IPS-NIHi7 (cell line): ENCODE results near the gene PRPH2.

Source experiments
- DNase-seq: peaks from one replicate; pipeline ENCODE4 v3.0.0; 2012; ENCODE audit warnings: mixed read lengths; ENCODE audit errors: extremely low spot score

The PRPH2 gene, protein sequence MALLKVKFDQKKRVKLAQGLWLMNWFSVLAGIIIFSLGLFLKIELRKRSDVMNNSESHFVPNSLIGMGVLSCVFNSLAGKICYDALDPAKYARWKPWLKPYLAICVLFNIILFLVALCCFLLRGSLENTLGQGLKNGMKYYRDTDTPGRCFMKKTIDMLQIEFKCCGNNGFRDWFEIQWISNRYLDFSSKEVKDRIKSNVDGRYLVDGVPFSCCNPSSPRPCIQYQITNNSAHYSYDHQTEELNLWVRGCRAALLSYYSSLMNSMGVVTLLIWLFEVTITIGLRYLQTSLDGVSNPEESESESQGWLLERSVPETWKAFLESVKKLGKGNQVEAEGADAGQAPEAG

DNA sequence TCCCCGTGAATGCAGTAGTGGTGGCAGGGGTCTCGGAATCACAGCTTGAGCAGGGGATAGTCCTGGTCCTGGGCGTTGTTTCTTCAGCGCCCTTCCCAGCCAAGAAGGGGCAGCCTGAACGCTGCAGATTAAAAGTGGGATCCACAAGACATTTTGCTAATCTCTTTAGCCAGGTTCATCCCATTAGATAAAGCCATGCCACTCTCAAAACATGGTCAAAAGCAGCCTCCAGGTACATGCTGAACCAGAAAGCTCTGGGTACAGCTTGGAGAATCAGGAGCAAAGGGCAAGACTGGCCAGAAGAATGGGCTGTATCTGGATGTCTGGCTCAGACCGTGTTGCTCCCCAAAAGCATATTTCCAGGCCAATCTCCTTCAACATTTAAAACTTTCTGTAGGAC is at the start of gene PRPH2:
TSS of gene PRPH2 (minus strand) at position 101 of the 400 bp plus-strand sequence. CDS start 263 bp downstream, outside the sequence.
- no peak for DNase-seq

DNA sequence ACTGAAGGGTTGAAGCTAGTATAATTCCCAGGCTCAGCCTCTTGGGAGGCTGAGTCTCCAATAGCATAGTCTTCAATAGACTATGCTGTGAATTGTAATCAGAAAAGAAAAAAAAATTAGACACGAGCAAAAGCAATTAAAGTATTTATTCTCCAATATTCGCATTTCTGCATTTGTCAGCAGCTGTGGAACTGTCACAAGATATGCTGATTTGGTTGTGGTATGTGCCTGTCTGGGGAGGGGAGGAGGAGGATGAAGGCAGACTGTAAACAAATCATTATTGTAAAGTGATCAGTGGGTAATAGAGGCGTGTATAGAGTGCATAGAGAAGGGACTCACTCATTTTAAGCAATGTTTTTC is 49.3 kb upstream of the PRPH2 start:
- no peak for DNase-seq

DNA sequence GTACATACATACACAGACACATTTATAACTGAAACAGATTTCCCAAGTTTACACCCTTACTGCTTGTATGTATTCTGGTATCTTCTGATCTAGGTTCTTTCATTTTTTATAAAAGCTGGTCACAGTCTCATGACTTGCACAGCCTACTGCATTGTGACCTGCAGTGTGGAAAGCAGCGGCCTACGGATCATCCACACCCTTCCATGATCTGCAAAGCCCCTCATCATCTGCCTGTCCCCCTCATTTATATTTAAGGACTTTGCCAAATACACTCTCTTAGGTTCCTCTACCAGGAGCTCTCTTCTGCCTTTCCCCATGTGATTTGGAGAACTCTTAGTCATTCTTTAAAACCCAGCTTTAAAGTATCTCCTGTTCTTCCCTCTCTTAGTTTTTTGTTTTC is 47.4 kb upstream of the PRPH2 start:
- DNase-seq = no peak

DNA sequence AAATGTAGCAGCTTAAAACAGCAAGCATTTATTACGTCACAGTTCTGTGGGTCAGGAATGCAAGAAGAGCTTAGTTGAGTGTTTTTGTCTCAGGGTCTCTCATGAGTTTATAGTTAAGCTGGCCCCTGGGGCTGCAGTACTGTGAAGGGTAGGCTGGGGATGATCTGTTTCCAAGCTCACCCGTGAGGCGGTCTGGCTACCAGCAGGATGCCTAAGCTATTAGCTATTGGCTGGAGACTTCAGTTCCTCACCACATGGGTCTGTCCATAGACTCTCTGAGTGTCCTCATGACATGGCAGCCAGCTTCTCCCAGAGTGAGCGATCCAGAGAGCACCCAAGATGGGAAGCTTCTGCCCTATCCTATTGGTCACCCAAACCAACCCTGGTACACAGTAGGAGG is 46.7 kb upstream of the PRPH2 start:
- no peak for DNase-seq

DNA sequence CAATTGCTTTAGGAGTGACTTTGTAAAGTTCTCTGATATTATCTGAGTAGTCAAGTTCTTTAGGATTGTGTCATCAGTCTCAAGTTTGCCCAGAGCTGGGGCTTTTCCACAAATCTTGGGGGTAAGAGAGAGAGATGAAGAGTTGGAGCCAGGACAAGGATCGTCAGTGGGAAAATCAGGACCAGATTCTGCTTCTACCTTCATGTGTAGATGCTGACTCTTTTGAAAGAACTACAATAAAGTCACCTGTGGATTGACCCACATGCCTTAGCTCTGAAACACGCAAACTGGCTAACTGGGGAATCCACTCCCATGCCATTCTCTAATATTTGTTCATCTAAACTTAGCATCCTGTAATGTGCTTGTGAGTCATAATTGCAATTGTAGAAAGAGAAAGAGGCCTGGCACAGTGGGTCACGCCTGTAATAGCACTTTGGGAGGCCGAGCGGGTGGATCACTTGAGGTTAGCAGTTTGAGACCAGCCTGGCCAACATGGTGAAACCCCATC is 43.8 kb upstream of the PRPH2 start:
- no peak for DNase-seq

DNA sequence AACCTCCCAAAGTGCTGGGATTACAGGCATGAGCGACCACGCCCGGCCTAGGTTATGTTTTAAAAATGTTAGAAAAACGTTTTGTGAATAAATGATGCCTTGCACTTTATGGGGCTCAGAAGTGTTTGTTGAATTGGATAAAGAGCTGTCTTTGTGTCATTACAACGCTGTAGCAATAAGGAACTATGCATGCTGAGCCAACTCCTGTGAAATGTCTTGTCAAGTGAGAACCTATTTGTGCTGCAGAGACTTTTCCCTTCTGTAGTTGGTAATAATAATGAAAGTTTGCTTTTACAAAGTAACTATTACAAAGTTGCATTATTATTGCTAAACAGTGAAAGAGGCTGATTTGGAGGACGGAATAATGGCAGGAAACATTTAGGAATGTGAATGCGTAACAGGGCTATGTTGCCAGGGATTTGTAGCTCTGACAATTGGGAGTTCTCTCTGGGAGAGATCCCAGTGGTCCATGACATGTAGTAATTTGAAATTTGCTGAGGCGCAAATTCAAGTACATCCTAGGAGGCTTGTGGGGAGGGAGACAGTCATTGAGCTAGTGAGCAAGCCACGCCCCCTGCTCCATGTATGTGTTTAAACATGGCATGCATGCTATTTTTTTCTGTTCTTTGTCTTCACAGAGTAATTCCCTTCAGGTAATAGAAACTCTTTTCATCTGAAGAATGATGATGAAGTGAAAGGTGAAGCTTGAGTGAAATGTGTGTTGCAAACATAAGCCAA is 42.7 kb upstream of the PRPH2 start:
- DNase-seq = no peak

DNA sequence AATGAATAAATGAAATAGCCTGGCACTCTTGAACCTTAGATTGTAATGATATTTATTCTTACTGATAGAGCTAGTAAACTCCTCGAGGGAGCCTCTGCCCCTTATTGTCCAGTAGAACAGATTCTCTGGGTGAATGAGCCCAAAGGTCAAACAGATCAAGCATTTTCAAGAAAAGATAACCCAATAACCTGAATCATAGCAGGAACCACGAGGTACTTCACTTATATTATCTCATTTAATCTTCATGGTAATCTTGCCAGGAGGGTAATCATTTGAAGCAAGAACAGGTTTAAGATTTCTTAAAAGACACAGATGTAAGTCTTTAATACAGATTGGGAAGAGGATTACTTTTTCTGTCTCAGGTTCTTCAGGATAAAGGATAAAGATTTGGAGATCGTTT is 40.6 kb upstream of the PRPH2 start:
- no peak for DNase-seq

DNA sequence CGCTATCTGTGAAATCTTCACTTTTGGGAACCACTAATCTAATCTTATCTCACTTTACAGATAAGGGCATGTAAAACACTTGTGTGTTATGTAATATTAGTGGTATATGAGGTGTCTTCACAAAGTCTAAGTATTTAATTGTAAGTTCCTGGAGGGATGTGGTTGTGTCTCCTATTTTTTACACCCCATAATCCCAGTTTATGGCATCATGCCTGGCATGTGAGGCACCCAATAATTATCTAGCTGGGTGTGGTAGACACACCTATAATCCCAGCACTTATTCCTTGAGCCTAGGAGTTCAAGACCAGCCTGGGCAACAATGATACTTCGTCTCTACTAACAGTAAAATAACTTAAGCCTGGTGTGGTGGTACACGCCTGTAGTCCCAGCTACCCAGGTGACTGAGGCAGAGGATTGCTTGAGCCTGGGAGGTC is 40.0 kb upstream of the PRPH2 start:
- DNase-seq = no peak

DNA sequence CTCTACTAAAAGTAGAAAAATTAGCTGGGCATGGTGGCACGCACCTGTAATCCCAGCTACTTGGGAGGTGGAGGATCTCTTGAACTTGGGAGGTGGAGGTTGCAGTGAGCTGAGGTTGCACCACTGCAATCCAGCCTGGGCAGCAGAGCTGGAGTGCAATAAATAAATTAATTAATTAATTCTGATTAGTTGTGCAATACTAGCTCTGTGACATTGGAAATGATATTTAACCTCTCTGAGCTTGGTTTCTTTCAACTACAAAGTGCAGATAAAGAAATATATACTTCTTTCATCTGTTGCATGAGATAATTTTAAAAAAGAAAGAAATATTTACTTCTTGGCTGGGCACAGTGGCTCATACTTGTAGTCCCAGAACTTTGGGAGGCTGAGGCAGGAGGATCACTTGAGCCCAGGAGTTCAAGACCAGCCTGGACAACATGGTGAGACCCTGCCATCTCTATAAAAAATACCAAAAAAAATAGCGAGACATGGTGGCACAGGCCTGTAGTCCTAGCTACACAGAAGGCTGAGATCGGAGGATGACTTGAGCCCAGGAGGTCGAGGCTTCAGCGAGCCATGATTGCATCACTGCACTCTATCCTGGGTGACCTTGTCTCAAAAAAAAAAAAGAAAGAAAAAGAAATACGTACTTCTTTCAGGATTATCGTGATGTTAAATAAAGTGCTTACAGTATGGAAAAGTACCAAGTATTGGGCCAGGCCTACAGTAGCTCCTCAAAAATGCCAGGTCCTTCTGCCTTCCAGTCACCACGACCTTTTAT is 39.1 kb upstream of the PRPH2 start:
- DNase-seq = no peak

DNA sequence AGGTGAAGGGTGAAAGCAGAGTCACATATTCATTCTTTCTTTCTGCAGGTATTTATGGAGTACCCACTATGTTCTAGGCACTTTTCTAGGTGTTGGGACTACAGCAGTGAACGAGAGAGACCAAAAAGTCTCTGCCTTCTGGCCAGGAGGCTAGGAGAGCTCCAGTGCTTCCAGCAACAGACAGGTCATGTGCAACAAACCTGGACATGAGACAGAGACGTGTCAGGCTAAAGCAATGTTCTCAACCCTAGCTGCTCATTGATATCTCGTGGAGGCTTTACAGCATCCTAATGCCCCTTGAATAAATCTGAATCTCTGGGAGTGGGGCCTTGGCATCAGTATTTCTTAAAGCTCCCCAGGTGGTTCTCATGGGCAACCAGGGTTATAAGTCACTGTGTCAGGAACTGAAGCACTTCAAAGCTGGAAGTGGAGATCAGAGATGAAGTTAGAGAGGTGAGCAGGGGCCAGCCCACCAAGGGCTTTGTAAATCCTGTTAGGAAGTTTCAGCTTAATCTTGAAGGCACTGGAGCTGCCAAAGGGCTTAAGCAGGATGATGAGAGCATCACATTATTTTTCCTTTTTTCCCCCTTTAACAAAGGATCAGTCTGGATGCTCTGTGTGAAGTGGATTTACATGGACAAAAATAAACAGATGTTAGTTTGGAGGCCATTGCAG is 36.5 kb upstream of the PRPH2 start:
- no peak for DNase-seq

DNA sequence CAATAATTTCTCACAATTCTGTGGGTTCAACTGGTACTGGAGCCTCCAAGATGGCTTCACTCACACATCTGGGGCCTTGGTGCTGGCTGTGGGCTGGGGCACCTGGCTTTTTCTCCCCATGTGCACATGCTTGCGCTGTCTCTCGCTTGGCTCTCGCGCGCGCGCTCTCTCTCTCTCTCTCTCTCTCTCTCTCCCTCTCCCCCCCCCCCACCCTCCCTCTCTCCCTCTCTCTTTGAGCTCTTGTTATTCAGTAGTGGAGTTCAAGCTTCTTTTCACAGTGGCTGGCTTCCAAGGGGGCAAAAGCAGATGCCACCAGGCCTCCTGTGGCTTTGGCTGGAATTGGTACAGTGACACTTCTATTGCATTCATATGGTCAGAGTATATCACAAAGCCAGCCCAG is 34.3 kb upstream of the PRPH2 start:
- no peak for DNase-seq

DNA sequence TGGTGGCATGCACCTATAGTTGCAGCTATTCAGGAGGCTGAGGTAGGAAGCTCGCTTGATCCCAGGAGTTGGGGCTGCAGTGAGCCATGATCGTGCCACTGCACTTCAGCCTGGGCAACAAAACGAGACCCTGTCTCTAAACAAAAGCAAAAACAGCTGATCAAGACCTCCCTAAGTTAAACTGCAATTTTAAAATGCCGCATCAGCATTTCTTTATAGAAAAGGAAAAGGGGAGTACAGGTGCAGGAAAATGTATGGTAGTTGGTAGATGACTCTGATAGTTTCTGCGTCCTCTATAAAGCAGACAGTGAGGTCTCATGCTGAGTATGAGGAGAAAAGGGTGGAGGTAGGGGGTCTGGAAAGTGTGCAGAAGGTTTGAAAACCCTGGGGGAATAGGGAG is 32.4 kb upstream of the PRPH2 start:
- DNase-seq = no peak

DNA sequence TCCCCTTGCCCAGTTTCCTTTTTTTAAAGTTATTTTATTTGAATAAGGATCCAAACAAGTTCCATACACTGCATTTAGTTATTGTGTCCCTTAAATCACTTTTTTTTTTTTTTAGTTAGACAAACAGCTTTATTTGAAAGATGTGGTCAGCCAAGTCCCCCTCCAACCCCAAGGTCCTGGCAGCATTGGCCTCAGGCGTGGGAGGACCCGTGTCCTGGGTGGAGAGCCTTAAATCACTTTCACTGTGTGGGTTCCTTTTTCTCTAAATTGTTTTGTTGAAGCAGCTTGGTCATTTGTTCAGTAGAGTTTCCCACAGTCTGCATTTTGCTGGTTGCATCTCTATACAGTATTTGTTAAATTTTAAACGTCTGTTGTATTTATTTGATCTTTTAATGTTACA is 28.7 kb upstream of the PRPH2 start:
- DNase-seq = no peak

DNA sequence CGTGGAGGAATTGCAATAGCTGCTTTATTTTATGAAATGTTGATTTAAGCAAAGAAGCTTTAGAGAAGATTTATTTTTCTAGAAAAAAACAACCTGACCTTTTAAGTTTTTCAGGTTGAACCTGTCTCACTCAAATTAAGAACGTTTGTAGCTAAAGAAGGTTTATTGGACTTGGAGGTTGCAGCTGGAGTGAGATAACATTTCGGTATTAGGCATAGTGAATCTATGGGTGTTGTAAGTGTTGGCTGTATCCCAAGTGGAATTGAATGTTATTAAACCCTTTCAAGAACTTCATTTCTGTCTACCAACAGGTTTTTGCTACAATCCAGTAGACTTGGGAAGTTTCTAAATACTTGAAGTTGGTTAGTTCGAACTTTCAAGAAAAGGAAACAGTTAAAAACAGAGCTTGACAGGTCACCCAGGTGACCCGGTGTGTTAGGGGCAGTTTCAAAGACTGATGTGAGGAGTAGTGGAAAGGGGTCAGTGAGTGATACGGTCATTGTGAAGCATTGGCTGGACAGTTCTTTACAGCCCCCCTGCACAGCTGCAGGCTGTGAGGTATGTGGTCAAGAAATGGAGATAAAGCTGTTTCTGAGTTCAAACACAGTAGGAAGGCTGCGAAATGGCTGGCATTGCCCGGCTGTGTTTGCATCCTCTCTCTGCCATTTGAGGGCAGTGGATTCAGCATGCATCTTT is 26.0 kb upstream of the PRPH2 start:
- no peak for DNase-seq

DNA sequence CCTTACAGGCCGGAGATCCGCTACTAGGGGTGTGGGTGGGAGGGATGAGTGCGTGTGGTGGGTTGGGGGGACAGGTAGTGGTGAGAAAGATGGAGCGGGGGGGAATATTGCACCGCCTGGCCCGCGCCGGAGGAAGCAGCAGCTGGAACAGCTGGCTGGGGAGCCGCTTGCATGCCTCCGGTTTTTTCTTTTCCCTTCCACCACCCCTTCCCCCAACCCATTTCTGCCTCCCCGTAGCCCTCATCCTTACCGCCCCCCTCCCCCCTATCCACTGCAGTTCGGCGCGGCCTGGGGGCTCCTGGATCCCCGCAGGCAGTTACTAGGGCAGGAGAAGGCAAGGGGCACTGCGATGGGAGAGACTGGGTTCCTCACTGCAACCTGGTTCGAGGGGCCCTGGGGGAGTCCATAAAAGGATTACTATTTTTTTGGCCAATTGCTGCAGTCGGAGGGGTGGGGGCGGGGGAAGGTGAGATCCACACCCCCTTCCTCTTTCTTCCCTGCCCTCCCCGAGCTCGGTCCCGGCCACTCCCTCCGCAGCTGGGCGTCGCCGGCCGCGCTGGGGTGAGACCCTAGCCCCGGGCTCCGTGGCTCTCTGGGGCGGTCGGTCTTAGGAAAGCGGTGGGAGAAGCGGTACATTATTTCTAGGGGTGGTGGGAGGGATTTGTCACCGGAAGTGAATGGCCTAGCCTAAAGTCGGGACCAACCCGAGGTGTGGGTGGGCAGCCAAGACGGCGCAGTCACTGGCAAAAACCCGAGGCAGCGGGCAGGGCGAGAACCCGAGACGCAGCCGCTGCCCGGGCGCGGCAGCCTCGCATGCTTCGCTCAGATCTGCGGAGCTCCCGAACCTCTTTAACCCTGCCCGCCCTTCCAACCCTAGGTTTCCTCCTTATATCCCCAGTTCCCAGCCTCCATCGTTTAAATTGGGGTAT is 24.3 kb upstream of the PRPH2 start:
- DNase-seq = peak; percentile 95

DNA sequence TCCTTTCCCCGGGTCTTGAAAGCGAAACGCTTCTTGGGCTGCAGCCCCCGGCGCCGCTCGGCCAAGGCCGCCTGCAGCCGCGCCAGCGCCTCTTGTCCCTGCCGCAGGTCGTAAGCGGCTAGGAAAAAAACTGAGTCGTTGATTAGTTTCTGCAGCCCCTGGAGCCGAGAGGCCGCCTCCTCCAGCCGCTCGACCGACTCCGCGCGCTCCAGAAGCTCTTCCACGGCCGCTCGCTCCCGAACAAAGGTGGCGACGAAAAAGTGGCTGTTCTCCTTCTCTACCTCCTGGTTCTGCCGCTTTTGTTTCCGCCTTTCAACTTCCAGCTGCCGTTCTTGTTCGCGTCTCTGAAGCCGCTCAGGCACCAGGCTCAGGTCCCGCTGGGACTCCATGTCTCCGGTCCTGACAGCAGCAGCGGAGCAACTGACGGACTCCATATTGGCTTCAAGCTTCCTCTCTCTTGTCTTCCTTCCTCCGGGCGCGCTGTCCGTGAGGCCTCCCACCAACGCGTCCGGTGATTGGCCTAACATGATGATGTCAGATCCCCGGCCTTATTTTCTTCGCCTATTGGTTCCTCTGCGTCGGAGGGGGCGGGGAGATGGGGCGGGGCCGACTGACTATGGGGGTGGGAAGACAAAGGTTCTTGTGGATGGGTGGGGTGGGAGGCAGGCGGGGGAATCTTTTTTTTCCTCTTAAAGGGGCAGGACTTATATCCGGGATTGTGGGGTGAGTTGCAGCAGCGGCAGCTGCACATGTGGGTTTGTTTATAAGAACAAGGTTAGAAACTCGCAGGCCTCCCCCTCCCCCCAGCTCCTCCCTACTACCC is 23.5 kb upstream of the PRPH2 start, which contains the start of gene TBCC:
TSS of gene TBCC (minus strand) at position 464 of the 823 bp plus-strand sequence. CDS start at position 434, 30 bp downstream.
- DNase-seq = peak; percentile 98

DNA sequence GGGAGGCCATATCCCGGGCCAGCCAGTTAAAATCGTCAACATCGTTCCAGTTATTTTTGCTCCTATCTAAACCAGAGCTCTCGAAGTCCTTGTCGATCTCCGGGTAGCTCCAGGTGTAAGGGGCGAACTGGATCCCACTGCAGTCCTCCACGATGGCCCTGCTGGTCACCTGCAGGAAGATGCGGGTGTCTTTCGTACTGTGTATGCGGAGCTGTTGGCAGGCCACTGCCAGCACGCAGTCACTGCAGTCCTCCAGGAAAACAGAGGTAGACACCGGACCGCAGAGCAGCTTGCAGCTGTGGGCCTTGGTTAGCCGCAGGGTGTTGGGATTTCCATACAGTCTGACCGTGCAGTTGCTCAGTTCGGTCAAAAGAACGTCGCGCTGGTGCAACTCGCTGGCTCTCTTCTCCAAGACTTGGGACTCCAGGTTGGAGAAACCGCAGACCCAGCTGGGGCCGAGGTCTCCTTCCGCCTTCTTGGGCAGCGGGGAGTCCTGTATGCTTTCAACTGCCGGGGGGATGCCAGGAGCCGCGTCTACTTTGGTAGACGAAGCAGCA is 22.8 kb upstream of the PRPH2 start:
- DNase-seq = no peak

DNA sequence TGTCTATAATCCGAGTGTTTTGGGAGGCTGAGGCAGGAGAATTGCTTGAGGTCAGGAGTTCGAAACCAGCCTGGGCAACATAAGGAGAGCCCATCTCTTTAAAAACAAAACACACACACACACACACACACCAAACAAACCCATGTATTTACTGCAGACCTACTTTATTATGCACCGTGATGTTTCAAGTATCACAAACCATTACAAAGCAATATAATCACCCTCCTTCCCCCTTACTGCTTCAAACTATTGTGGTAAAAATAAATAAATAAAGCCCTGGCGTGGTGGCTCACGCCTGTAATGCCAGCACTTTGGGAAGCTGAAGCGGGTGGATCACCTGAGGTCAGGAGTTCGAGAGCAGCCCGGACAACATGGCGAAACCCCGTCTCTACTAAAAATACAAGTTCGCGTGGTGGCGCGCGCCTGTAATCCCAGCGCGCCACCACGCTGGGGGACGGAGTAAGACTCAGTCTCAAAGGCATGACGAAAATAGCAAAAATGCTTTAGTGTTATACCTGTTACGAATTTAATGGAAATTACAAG is 22.0 kb upstream of the PRPH2 start:
- no peak for DNase-seq
